Esophagus squamous epithelium (tissue), 5 donors: ENCODE results near the gene RGCC. TPM values are rescaled to one million over a fixed set of nuclear protein-coding genes. Genes with fewer than 3 reads are reported as not detected.
A peak's percentile ranks its signal among the peaks of the same experiment; 100 is the strongest.

Experiments
- DNase-seq: peaks from one replicate; lab custom pipeline; 2025; lab: John Stamatoyannopoulos, UW
- H3K27ac ChIP-seq, 4 donors: fragments of 200-600 bp; sonication (generic); one replicate each; pipeline ENCODE4 v1.5.1; 2016 to 2019; ENCODE audit warnings: mild to moderate bottlenecking in 1 of 4
- H3K27me3 ChIP-seq, 4 donors: fragments of 200-600 bp; sonication (generic); 1 replicate in 3 of 4; 2 replicates in 1 of 4; pipeline versions ENCODE4 v1.5.1 to v1.6.0; 2017 to 2021; ENCODE audit warnings: antibody characterized with exemption in 1 of 4
- H3K36me3 ChIP-seq, 3 donors: fragments of 200-600 bp; sonication (generic); one replicate each; pipeline ENCODE4 v1.5.1; 2016 to 2019
- H3K4me1 ChIP-seq, 3 donors: fragments of 200-600 bp; sonication (generic); one replicate each; pipeline ENCODE4 v1.5.1; 2017 to 2019
- H3K4me3 ChIP-seq, 4 donors: fragments of 200-600 bp; sonication (generic); 1 replicate in 3 of 4; 2 replicates in 1 of 4; pipeline ENCODE4 v1.5.1; 2016 to 2019; ENCODE audit warnings: mild to moderate bottlenecking in 2 of 4, moderate library complexity in 1 of 4
- H3K9me3 ChIP-seq, 3 donors: fragments of 200-600 bp; sonication (generic); one replicate each; pipeline ENCODE4 v1.5.1; 2016 to 2019
- CTCF ChIP-seq, 6 experiments: fragments of 450-650 bp in 4 of 6; fragments of 200-600 bp in 2 of 6; sonication (generic) in 2 of 6; IDR thresholded peaks; one replicate each; pipeline ENCODE4 v1.5.1; 2016 to 2019; ENCODE audit warnings: antibody characterized with exemption in 6 of 6, mild to moderate bottlenecking in 4 of 6, moderate library complexity in 4 of 6
- POLR2A ChIP-seq, 4 donors: fragments of 450-650 bp; IDR thresholded peaks; one replicate each; pipeline ENCODE4 v1.6.1; 2017; ENCODE audit warnings: antibody characterized with exemption in 4 of 4, mild to moderate bottlenecking in 4 of 4, moderate library complexity in 3 of 4
- WGBS, 2 donors: methylation state at CpG; one replicate each; pipeline ENCODE4 v1.1.5; 2018; 5-methylcytosine and 5-hydroxymethylcytosine counted together
- intact Hi-C: fragments of 100-400 bp; cut with DNase I; formaldehyde crosslinking; loops from one replicate; pipeline ENCODE4 v1.15.0; 2022
- total RNA-seq, 4 donors: library from RNA; depleted of rRNA; stranded (reverse); fragments of >200 nt; gene quantifications; one replicate each; pipeline ENCODE4 v1.1.0, GENCODE V29; 2016
- donor health status: DM: yes; HTN: yes; CAD: no.

RGCC gene
- total RNA-seq, 4 donors from 2014 or later = 8.5 to 39.7 (median 16.7) TPM

GRCh38 chr13:41499452-41499851 lies 42.1 kb downstream of the RGCC start:
- no peak overlapping the region for H3K4me3 ChIP-seq
- no peaks in the 10 kb centered on the region for H3K36me3 ChIP-seq
- H3K4me1 ChIP-seq = peaks cover under 1 to 48% (median 6%) of the 10 kb centered on the region in 3 donors
- WGBS, 2 donors = 86 to 94% methylated on average over 4 to 5 of the region's 5 CpGs
- peak overlapping the region in 2 of 4 donors; percentile 4 to 28 for H3K27ac ChIP-seq
- no peak for DNase-seq
- H3K9me3 ChIP-seq = peaks cover 0 to 6% (median 0%) of the 10 kb centered on the region in 3 donors
- H3K27me3 ChIP-seq = no peaks in the 10 kb centered on the region
- intact Hi-C loops = no loop called here
- TF ChIP-seq CTCF (IDR thresholded peaks at IDR 0.05) (no peak), POLR2A (IDR thresholded peaks at IDR 0.05) (no peak)

- 39 to 41% methylated on average over 5 of the region's 5 CpGs for WGBS, 2 donors
These were observed 43.2 kb downstream of the RGCC start for GRCh38 chr13:41500511-41500910.

DNA sequence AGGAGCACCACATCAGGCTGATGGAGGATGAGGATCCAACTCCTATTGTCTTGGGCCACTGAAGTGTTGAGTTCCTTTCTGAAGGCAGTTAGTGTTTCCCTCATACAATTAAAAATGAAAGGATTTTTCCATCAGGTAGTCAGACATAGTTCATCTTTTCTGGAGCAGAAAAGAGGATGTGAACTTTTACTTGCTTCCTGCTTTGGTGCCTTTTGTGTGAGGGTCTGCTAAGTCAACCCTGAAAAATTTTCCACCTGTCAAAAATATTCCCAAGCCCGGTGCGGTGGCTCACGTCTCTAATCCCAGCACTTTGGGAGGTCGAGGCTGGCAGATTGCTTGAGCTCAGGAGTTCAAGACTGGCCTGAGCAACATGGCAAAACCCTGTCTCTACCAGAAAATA lies 43.9 kb downstream of the RGCC start:
- 68 to 73% methylated on average over 4 of the region's 4 CpGs for WGBS, 2 donors
- H3K27ac ChIP-seq = peak overlapping the region in 1 of 4 donors; percentile 28
- intact Hi-C loops = no loop called here
- peaks cover 0 to 11% (median 0%) of the 10 kb centered on the region in 3 donors for H3K9me3 ChIP-seq
- no peaks in the 10 kb centered on the region for H3K27me3 ChIP-seq
- no peak for DNase-seq
- no peaks in the 10 kb centered on the region for H3K36me3 ChIP-seq
- peaks cover 0 to 38% (median 6%) of the 10 kb centered on the region in 3 donors for H3K4me1 ChIP-seq
- TF ChIP-seq CTCF (IDR thresholded peaks at IDR 0.05) (no peak), POLR2A (IDR thresholded peaks at IDR 0.05) (no peak)
- H3K4me3 ChIP-seq = no peak overlapping the region

More at GRCh38 chr13:41500511-41500910, 43.2 kb downstream of the RGCC start:
- Histone ChIP-seq H3K27me3 (no peaks in the 10 kb centered on the region), H3K9me3 (peaks cover 0 to 11% (median 0%) of the 10 kb centered on the region in 3 donors), H3K4me3 (no peak overlapping the region), H3K36me3 (no peaks in the 10 kb centered on the region), H3K27ac (peak overlapping the region in 1 of 4 donors; percentile 26), H3K4me1 (peaks cover 0 to 38% (median 6%) of the 10 kb centered on the region in 3 donors)
- no peak for TF ChIP-seq CTCF (IDR thresholded peaks at IDR 0.05)
- no peak for TF ChIP-seq POLR2A (IDR thresholded peaks at IDR 0.05)
- DNase-seq = no peak
- intact Hi-C loops = no loop called here

GRCh38 chr13:41502031-41502430 lies 44.7 kb downstream of the RGCC start:
- no peaks in the 10 kb centered on the region for H3K27me3 ChIP-seq
- 78 to 89% methylated on average over 5 of the region's 5 CpGs for WGBS, 2 donors
- no peak overlapping the region for H3K4me3 ChIP-seq
- TF ChIP-seq POLR2A (IDR thresholded peaks at IDR 0.05) (no peak), CTCF (IDR thresholded peaks at IDR 0.05) (no peak)
- H3K4me1 ChIP-seq = peaks cover 0 to 33% (median 6%) of the 10 kb centered on the region in 3 donors
- H3K27ac ChIP-seq = peak overlapping the region in 1 of 4 donors; percentile 9
- intact Hi-C loops = no loop called here
- no peaks in the 10 kb centered on the region for H3K36me3 ChIP-seq
- DNase-seq = no peak
- H3K9me3 ChIP-seq = peaks cover 0 to 11% (median 0%) of the 10 kb centered on the region in 3 donors

- TF ChIP-seq POLR2A (IDR thresholded peaks at IDR 0.05) (no peak), CTCF (IDR thresholded peaks at IDR 0.05) (no peak)
- Histone ChIP-seq H3K27ac (no peak overlapping the region), H3K27me3 (no peaks in the 10 kb centered on the region), H3K4me3 (no peak overlapping the region), H3K9me3 (peaks cover 0 to 11% (median 0%) of the 10 kb centered on the region in 3 donors), H3K4me1 (peaks cover 0 to 27% (median 6%) of the 10 kb centered on the region in 3 donors), H3K36me3 (no peaks in the 10 kb centered on the region)
- DNase-seq = no peak
- intact Hi-C loops = no loop called here
- WGBS, 2 donors = 74 to 89% methylated on average over 9 of the region's 9 CpGs
These were observed 45.3 kb downstream of the RGCC start for GRCh38 chr13:41502673-41503072.
